GM12891 (cell line): ENCODE data around the gene F2RL1.
"Not testable (repeated sequence)": the region's sequence is repeated elsewhere in the genome, so short reads cannot be mapped to it uniquely, and the experiment has no call there.

ENCODE experiments used
- POLR2A ChIP-seq: IDR thresholded peaks from 2 replicates; pipeline ENCODE4 v1.6.1; 2011; ENCODE audit warnings: low read depth, low read length, control low read depth
- TAF1 ChIP-seq: IDR thresholded peaks from 2 replicates; pipeline ENCODE4 v1.6.1; 2011; ENCODE audit warnings: low read depth, low read length, control low read depth

DNA sequence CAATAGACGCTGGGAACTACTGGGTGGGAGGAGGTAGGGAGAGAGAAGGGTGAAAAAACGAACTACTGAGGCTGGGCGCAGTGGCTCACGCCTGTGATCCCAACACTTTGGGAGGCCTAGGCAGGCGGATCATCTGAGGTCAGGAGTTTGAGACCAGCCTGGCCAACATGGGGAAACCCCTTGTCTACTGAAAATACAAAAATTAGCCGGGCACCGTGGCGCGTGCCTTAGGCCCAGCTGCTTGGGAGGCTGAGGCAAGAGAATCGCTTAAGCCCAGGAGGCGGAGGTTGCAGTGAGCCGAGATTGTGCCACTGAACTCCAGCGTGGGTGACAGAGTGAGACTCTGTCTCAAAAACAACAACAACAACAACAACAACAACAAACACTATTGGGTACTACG is 47.8 kb upstream of the F2RL1 start:
- TF ChIP-seq TAF1, POLR2A: not testable (repeated sequence)
